Neuronal stem cell (in vitro differentiated cells): ENCODE data around the gene ATG14.

ENCODE experiments used
- DNase-seq: peaks from one replicate; pipeline ENCODE4 v3.0.0-alpha.2; 2013; ENCODE audit warnings: low spot score
- H2AFZ ChIP-seq: one replicate; pipeline ENCODE4 v1.6.1; 2013; ENCODE audit warnings: mild to moderate bottlenecking, low read length, inconsistent platforms
- H2AK5ac ChIP-seq: 2 replicates; pipeline ENCODE4 v1.6.1; 2013; ENCODE audit warnings: low read depth, mild to moderate bottlenecking, inconsistent platforms, low read length, moderate library complexity, mixed read lengths
- H2BK120ac ChIP-seq: 2 replicates; pipeline ENCODE4 v1.6.1; 2013; ENCODE audit warnings: low read depth, mild to moderate bottlenecking, inconsistent platforms, low read length, moderate library complexity, mixed read lengths
- H2BK12ac ChIP-seq: one replicate; pipeline ENCODE4 v1.6.1; 2013; ENCODE audit warnings: low read length, inconsistent platforms
- H2BK15ac ChIP-seq: 2 replicates; pipeline ENCODE4 v1.6.1; 2013; ENCODE audit warnings: mild to moderate bottlenecking, low read length, inconsistent platforms, mixed read lengths
- H2BK5ac ChIP-seq: one replicate; pipeline ENCODE4 v1.6.1; 2013; ENCODE audit warnings: inconsistent platforms, mild to moderate bottlenecking, low read length, moderate library complexity
- H3K14ac ChIP-seq: one replicate; pipeline ENCODE4 v1.6.1; 2013; ENCODE audit warnings: low read length, inconsistent platforms
- H3K18ac ChIP-seq: 2 replicates; pipeline ENCODE4 v1.6.1; 2013; ENCODE audit warnings: low read length, inconsistent platforms
- H3K23ac ChIP-seq: 2 replicates; pipeline ENCODE4 v1.6.1; 2013; ENCODE audit warnings: low read depth, mild to moderate bottlenecking, mixed read lengths, low read length, inconsistent platforms; ENCODE audit not compliant: poor library complexity
- H3K27ac ChIP-seq: replicated peaks from 3 replicates; pipeline ENCODE4 v1.5.1; 2013; ENCODE audit warnings: low read length, inconsistent platforms
- H3K27me3 ChIP-seq, 3 experiments: 2 replicates each; pipeline ENCODE4 v1.6.1; 2013; ENCODE audit warnings: low read length in 3 of 3, mild to moderate bottlenecking in 2 of 3, inconsistent platforms in 1 of 3, low read depth in 1 of 3, mixed read lengths in 1 of 3, moderate library complexity in 1 of 3; ENCODE audit not compliant: control insufficient read depth in 3 of 3, insufficient read depth in 3 of 3
- H3K36me3 ChIP-seq, 2 donors: replicated peaks in 1 of 2; 2 replicates each; pipeline ENCODE4 v1.6.1; 2013; ENCODE audit warnings: low read length in 2 of 2; ENCODE audit not compliant: control insufficient read depth in 2 of 2, insufficient read depth in 2 of 2
- H3K4ac ChIP-seq: 2 replicates; pipeline ENCODE4 v1.6.1; 2013; ENCODE audit warnings: inconsistent platforms, mild to moderate bottlenecking, low read length, moderate library complexity
- H3K4me1 ChIP-seq, 2 donors: 1 replicate in 1 of 2; 2 replicates in 1 of 2; pipeline ENCODE4 v1.6.1; 2013; ENCODE audit warnings: low read length in 2 of 2, low read depth in 1 of 2; ENCODE audit not compliant: control insufficient read depth in 2 of 2, insufficient read depth in 1 of 2
- H3K4me2 ChIP-seq: one replicate; pipeline ENCODE4 v1.6.1; 2013; ENCODE audit warnings: mild to moderate bottlenecking, low read length, inconsistent platforms; ENCODE audit not compliant: insufficient read depth, poor library complexity, severe bottlenecking
- H3K4me3 ChIP-seq, 2 donors: 2 replicates each; pipeline ENCODE4 v1.5.1; 2013; ENCODE audit warnings: low read length in 2 of 2, mild to moderate bottlenecking in 2 of 2, inconsistent platforms in 1 of 2, moderate library complexity in 1 of 2
- H3K79me1 ChIP-seq: one replicate; pipeline ENCODE4 v1.6.1; 2013; ENCODE audit warnings: low read depth, mild to moderate bottlenecking, inconsistent platforms, low read length, moderate library complexity
- H3K9ac ChIP-seq: one replicate; pipeline ENCODE4 v1.6.1; 2013; ENCODE audit warnings: mild to moderate bottlenecking, low read depth, low read length, inconsistent platforms; ENCODE audit not compliant: poor library complexity
- H3K9me3 ChIP-seq, 2 donors: replicated peaks in 1 of 2; 2 replicates each; pipeline versions ENCODE3 to v1.6.1; 2013; ENCODE audit warnings: low read length in 2 of 2, mild to moderate bottlenecking in 2 of 2, inconsistent platforms in 1 of 2, low read depth in 1 of 2, mixed read lengths in 1 of 2, moderate library complexity in 1 of 2; ENCODE audit not compliant: control insufficient read depth in 2 of 2, insufficient read depth in 1 of 2
- H4K8ac ChIP-seq: one replicate; pipeline ENCODE4 v1.6.1; 2013; ENCODE audit warnings: low read depth, mild to moderate bottlenecking, inconsistent platforms, low read length, moderate library complexity
- H4K91ac ChIP-seq: one replicate; pipeline ENCODE4 v1.6.1; 2013; ENCODE audit warnings: low read length, low read depth, mild to moderate bottlenecking, inconsistent platforms; ENCODE audit not compliant: poor library complexity
- WGBS, 2 donors: extraction: QIAGEN DNeasy Blood & Tissue Kit; methylation state at CpG; one replicate each; pipeline ENCODE4 v1.1.7; 2013; ENCODE audit warnings: missing lambda C conversion rate in 2 of 2, mixed read lengths in 1 of 2; ENCODE audit not compliant: insufficient read length in 2 of 2, insufficient replicate concordance in 1 of 2; ENCODE audit errors: extremely low coverage in 2 of 2; 5-methylcytosine and 5-hydroxymethylcytosine counted together

The ATG14 gene

GRCh38 chr14:55427439-55427838, 15.8 kb upstream of the ATG14 start:
- no peaks in the 10 kb centered on the region for H3K36me3 ChIP-seq
- H3K4ac ChIP-seq = no peak overlapping the region
- no peak overlapping the region for H2BK15ac ChIP-seq
- DNase-seq = no peak
- H2AFZ ChIP-seq = no peak overlapping the region
- H3K4me1 ChIP-seq = no peaks in the 10 kb centered on the region
- WGBS, 2 donors = no CpG with 5 or more reads among the region's 7 CpGs
- no peak overlapping the region for H4K91ac ChIP-seq
- no peak overlapping the region for H3K4me2 ChIP-seq
- no peak overlapping the region for H3K23ac ChIP-seq
- no peak overlapping the region for H3K9ac ChIP-seq
- no peaks in the 10 kb centered on the region for H3K9me3 ChIP-seq
- H2BK5ac ChIP-seq = no peak overlapping the region
- H3K14ac ChIP-seq = no peak overlapping the region
- H2AK5ac ChIP-seq = no peak overlapping the region
- no peak overlapping the region for H3K18ac ChIP-seq
- no peak overlapping the region for H3K27ac ChIP-seq
- H2BK120ac ChIP-seq = no peak overlapping the region
- H3K79me1 ChIP-seq = no peaks in the 10 kb centered on the region
- no peak overlapping the region for H3K4me3 ChIP-seq
- H4K8ac ChIP-seq = no peak overlapping the region
- H2BK12ac ChIP-seq = no peak overlapping the region
- peaks cover 0 to 27% (median 2%) of the 10 kb centered on the region in 3 experiments for H3K27me3 ChIP-seq

DNA sequence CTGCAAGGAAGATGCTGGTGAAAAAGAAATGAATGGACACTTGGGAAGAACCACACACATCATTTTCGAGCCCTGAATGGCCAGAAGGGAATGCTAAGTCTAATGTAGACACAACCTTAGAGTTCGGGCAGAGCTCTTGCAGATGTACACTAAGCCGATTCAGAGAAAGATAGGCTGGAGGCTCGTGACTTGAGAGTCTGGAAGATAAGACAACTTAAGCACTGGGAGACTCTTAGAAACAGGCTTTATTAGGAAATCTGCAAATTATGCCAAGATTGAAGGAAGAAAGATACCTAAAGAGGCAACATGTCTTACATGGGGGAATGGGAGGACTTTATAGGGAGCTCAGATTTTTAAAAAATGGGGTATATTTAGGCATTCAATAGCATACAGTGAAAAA, 15.3 kb upstream of the ATG14 start:
- no peak for DNase-seq
- Histone ChIP-seq H3K4me2 (no peak overlapping the region), H4K91ac (no peak overlapping the region), H2AFZ (no peak overlapping the region), H3K23ac (no peak overlapping the region), H2BK12ac (no peak overlapping the region), H4K8ac (no peak overlapping the region), H2BK120ac (no peak overlapping the region), H3K18ac (no peak overlapping the region), H3K9me3 (no peaks in the 10 kb centered on the region), H3K79me1 (no peaks in the 10 kb centered on the region), H3K27me3 (peaks cover 0 to 27% (median 2%) of the 10 kb centered on the region in 3 experiments), H2AK5ac (no peak overlapping the region), H3K9ac (no peak overlapping the region), H3K4me3 (no peak overlapping the region), H3K4ac (no peak overlapping the region), H3K4me1 (no peaks in the 10 kb centered on the region), H2BK5ac (no peak overlapping the region), H2BK15ac (no peak overlapping the region), H3K36me3 (no peaks in the 10 kb centered on the region), H3K27ac (no peak overlapping the region), H3K14ac (no peak overlapping the region)
- no CpG with 5 or more reads among the region's 4 CpGs for WGBS, 2 donors

- H3K4ac ChIP-seq = no peak overlapping the region
- no peak overlapping the region for H3K23ac ChIP-seq
- H3K14ac ChIP-seq = no peak overlapping the region
- H3K9me3 ChIP-seq = no peaks in the 10 kb centered on the region
- H3K4me3 ChIP-seq = no peak overlapping the region
- no peak for DNase-seq
- H3K4me2 ChIP-seq = no peak overlapping the region
- no peak overlapping the region for H2BK15ac ChIP-seq
- H2BK120ac ChIP-seq = no peak overlapping the region
- H3K9ac ChIP-seq = no peak overlapping the region
- no peak overlapping the region for H2BK5ac ChIP-seq
- H3K18ac ChIP-seq = no peak overlapping the region
- WGBS, 2 donors = no CpG with 5 or more reads among the region's 1 CpG
- no peaks in the 10 kb centered on the region for H3K4me1 ChIP-seq
- H2AK5ac ChIP-seq = no peak overlapping the region
- H3K79me1 ChIP-seq = no peaks in the 10 kb centered on the region
- no peaks in the 10 kb centered on the region for H3K36me3 ChIP-seq
- H2AFZ ChIP-seq = no peak overlapping the region
- H3K27me3 ChIP-seq = peaks cover 0 to 29% (median 0%) of the 10 kb centered on the region in 3 experiments
- H3K27ac ChIP-seq = no peak overlapping the region
- no peak overlapping the region for H4K91ac ChIP-seq
- H4K8ac ChIP-seq = no peak overlapping the region
- H2BK12ac ChIP-seq = no peak overlapping the region
Measured at GRCh38 chr14:55425091-55425490, 13.5 kb upstream of the ATG14 start.

DNA sequence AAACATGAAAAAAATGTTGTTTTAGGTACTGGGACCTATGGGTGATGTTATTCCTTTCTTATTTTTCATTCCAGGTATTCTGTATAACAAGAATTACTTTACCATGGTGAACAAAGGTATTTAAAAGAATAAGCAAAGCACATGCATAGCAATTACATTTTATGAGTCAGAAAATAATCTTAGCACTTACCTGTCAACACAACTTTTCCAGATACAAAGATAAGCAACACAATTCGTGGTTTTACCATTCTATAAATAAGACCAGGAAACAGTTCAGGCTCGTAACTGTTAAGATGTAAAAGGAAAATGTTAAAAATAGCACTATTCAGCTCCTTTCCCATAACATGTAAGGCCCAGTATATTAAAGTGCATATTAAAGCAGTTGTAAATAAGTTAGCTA, 12.3 kb upstream of the ATG14 start:
- H2BK120ac ChIP-seq = no peak overlapping the region
- H2BK15ac ChIP-seq = no peak overlapping the region
- no peak overlapping the region for H3K4ac ChIP-seq
- H3K9ac ChIP-seq = no peak overlapping the region
- H4K8ac ChIP-seq = no peak overlapping the region
- H4K91ac ChIP-seq = no peak overlapping the region
- no CpG with 5 or more reads among the region's 2 CpGs for WGBS, 2 donors
- H3K27ac ChIP-seq = no peak overlapping the region
- H3K4me1 ChIP-seq = no peaks in the 10 kb centered on the region
- no peaks in the 10 kb centered on the region for H3K36me3 ChIP-seq
- no peak overlapping the region for H3K4me3 ChIP-seq
- no peak overlapping the region for H2AK5ac ChIP-seq
- no peak overlapping the region for H3K18ac ChIP-seq
- H3K14ac ChIP-seq = no peak overlapping the region
- DNase-seq = no peak
- no peak overlapping the region for H2BK12ac ChIP-seq
- no peak overlapping the region for H3K23ac ChIP-seq
- H3K27me3 ChIP-seq = peaks cover 0 to 36% (median 0%) of the 10 kb centered on the region in 3 experiments
- no peaks in the 10 kb centered on the region for H3K79me1 ChIP-seq
- H3K4me2 ChIP-seq = no peak overlapping the region
- H3K9me3 ChIP-seq = no peaks in the 10 kb centered on the region
- H2AFZ ChIP-seq = no peak overlapping the region
- no peak overlapping the region for H2BK5ac ChIP-seq
